Esophagus squamous epithelium (tissue), 5 donors: ENCODE results near the gene SYT1. TPM values are rescaled to one million over a fixed set of nuclear protein-coding genes. Genes with fewer than 3 reads are reported as not detected.

Experiments
- DNase-seq: peaks from one replicate; lab custom pipeline; 2025; lab: John Stamatoyannopoulos, UW
- H3K27ac ChIP-seq, 4 donors: fragments of 200-600 bp; sonication (generic); one replicate each; pipeline ENCODE4 v1.5.1; 2016 to 2019; ENCODE audit warnings: mild to moderate bottlenecking in 1 of 4
- H3K27me3 ChIP-seq, 4 donors: fragments of 200-600 bp; sonication (generic); 1 replicate in 3 of 4; 2 replicates in 1 of 4; pipeline versions ENCODE4 v1.5.1 to v1.6.0; 2017 to 2021; ENCODE audit warnings: antibody characterized with exemption in 1 of 4
- H3K36me3 ChIP-seq, 3 donors: fragments of 200-600 bp; sonication (generic); one replicate each; pipeline ENCODE4 v1.5.1; 2016 to 2019
- H3K4me1 ChIP-seq, 3 donors: fragments of 200-600 bp; sonication (generic); one replicate each; pipeline ENCODE4 v1.5.1; 2017 to 2019
- H3K4me3 ChIP-seq, 4 donors: fragments of 200-600 bp; sonication (generic); 1 replicate in 3 of 4; 2 replicates in 1 of 4; pipeline ENCODE4 v1.5.1; 2016 to 2019; ENCODE audit warnings: mild to moderate bottlenecking in 2 of 4, moderate library complexity in 1 of 4
- H3K9me3 ChIP-seq, 3 donors: fragments of 200-600 bp; sonication (generic); one replicate each; pipeline ENCODE4 v1.5.1; 2016 to 2019
- POLR2A ChIP-seq, 4 donors: fragments of 450-650 bp; IDR thresholded peaks; one replicate each; pipeline ENCODE4 v1.6.1; 2017; ENCODE audit warnings: antibody characterized with exemption in 4 of 4, mild to moderate bottlenecking in 4 of 4, moderate library complexity in 3 of 4
- WGBS, 2 donors: methylation state at CpG; one replicate each; pipeline ENCODE4 v1.1.5; 2018; 5-methylcytosine and 5-hydroxymethylcytosine counted together
- intact Hi-C: fragments of 100-400 bp; cut with DNase I; formaldehyde crosslinking; loops from one replicate; pipeline ENCODE4 v1.15.0; 2022
- total RNA-seq, 4 donors: library from RNA; depleted of rRNA; stranded (reverse); fragments of >200 nt; gene quantifications; one replicate each; pipeline ENCODE4 v1.1.0, GENCODE V29; 2016
- TF ChIP-seq, protein P1 (sequence below), 6 experiments: fragments of 450-650 bp in 4 of 6; fragments of 200-600 bp in 2 of 6; sonication (generic) in 2 of 6; IDR thresholded peaks; one replicate each; pipeline ENCODE4 v1.5.1; 2016 to 2019; ENCODE audit warnings: antibody characterized with exemption in 6 of 6, mild to moderate bottlenecking in 4 of 6, moderate library complexity in 4 of 6
- donor health status: DM: yes; HTN: yes; CAD: no.

Gene SYT1
- total RNA-seq, 4 donors from 2014 or later: 0.26 to 2.7 TPM; not detected in 2

DNA sequence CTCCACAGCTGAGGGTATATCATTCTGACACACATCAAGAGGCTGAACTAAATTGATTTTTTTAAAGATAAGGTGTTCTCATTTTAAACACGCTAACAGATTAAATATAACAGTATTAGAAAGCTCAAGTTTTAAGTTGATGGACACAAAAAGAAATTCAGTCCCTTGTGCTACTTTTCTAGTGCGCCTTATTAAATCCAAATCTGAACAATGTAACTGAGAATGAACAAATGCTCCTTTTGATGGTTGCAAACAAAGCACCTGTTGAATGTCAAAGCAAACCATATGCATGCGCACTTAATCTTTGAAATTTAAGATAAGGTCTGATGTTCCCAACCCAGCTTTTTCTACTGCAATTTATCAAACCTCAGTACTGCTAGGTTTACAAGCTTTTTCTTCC lies 424.3 kb downstream of the SYT1 start:
- Histone ChIP-seq H3K4me1 (no peaks in the 10 kb centered on the region), H3K9me3 (no peaks in the 10 kb centered on the region), H3K27me3 (no peaks in the 10 kb centered on the region), H3K36me3 (no peaks in the 10 kb centered on the region), H3K27ac (no peak overlapping the region), H3K4me3 (no peak overlapping the region)
- intact Hi-C loops: no loop called here
- no peak for TF ChIP-seq POLR2A (IDR thresholded peaks at IDR 0.05)
- TF ChIP-seq, protein P1, sequence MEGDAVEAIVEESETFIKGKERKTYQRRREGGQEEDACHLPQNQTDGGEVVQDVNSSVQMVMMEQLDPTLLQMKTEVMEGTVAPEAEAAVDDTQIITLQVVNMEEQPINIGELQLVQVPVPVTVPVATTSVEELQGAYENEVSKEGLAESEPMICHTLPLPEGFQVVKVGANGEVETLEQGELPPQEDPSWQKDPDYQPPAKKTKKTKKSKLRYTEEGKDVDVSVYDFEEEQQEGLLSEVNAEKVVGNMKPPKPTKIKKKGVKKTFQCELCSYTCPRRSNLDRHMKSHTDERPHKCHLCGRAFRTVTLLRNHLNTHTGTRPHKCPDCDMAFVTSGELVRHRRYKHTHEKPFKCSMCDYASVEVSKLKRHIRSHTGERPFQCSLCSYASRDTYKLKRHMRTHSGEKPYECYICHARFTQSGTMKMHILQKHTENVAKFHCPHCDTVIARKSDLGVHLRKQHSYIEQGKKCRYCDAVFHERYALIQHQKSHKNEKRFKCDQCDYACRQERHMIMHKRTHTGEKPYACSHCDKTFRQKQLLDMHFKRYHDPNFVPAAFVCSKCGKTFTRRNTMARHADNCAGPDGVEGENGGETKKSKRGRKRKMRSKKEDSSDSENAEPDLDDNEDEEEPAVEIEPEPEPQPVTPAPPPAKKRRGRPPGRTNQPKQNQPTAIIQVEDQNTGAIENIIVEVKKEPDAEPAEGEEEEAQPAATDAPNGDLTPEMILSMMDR (IDR thresholded peaks at IDR 0.05): no peak
- 79% methylated on average over 3 of the region's 3 CpGs for WGBS, 2 donors
- DNase-seq: no peak

DNA sequence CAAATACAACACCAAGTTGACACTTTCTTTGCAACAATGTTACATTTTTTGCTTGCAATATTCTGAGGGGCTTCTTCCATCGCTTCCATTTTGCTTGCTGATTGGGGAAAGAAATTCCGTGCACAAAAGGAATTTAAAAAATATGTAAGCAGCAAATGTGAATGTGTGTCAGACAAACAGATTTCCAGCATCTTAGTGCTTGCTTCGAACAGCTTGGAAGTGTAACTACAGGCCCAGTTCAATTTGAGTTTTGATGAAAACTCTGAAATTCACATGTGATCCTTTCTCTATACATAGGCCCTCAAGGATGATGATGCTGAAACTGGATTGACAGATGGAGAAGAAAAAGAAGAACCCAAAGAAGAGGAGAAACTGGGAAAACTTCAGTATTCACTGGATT lies 427.1 kb downstream of the SYT1 start:
- 69 to 85% methylated on average over 3 of the region's 3 CpGs for WGBS, 2 donors
- no peaks in the 10 kb centered on the region for H3K36me3 ChIP-seq
- H3K9me3 ChIP-seq: no peaks in the 10 kb centered on the region
- TF ChIP-seq, protein P1 (IDR thresholded peaks at IDR 0.05): no peak
- no peak for TF ChIP-seq POLR2A (IDR thresholded peaks at IDR 0.05)
- intact Hi-C loops: no loop called here
- no peaks in the 10 kb centered on the region for H3K4me1 ChIP-seq
- H3K27ac ChIP-seq: no peak overlapping the region
- no peak for DNase-seq
- no peak overlapping the region for H3K4me3 ChIP-seq
- H3K27me3 ChIP-seq: no peaks in the 10 kb centered on the region

DNA sequence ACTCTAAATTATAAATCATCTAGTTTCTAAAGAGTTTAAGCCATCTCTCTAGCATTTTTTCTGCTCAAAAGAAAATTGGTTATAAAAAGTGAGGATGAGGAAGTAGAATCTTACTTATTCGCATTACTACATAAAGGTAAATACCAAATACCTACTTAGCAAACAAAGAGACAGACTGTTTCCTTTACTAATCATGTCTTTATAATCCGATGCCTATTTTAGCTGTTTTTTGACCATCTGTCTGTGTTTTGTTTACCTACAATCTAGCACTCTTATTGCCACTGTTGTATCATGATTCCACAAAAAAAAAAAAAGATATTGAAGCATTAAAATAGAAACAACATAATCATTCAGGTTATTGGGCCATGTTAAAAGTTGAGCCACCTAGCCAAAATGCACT lies 430.0 kb downstream of the SYT1 start:
- Histone ChIP-seq H3K27me3 (no peaks in the 10 kb centered on the region), H3K9me3 (no peaks in the 10 kb centered on the region), H3K36me3 (no peaks in the 10 kb centered on the region), H3K27ac (no peak overlapping the region), H3K4me3 (no peak overlapping the region), H3K4me1 (no peaks in the 10 kb centered on the region)
- DNase-seq: no peak
- no peak for TF ChIP-seq POLR2A (IDR thresholded peaks at IDR 0.05)
- TF ChIP-seq, protein P1 (IDR thresholded peaks at IDR 0.05): no peak
- 36 to 73% methylated on average over 2 of the region's 2 CpGs for WGBS, 2 donors
- intact Hi-C loops: no loop called here

DNA sequence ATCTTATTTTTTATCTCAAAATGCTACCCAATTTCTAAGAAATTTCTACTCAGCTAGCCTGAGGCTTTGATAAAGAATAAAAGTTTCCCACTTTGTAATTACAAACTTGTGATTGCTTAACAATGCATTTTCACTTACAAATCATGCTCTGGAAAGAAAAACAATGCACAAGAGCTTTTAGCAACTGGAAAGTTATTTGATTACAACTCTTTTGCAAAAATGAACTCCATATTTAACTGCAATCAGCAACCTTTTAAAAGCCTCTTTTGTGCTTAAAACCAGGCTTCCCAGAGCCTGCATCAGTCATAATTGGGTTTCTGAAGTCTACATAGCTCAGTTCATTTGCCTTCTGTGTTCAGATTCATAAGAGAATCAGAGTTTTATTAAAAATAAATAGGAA lies 431.0 kb downstream of the SYT1 start:
- Histone ChIP-seq H3K27me3 (no peaks in the 10 kb centered on the region), H3K4me3 (no peak overlapping the region), H3K9me3 (no peaks in the 10 kb centered on the region), H3K4me1 (no peaks in the 10 kb centered on the region), H3K27ac (no peak overlapping the region), H3K36me3 (no peaks in the 10 kb centered on the region)
- TF ChIP-seq, protein P1 (IDR thresholded peaks at IDR 0.05): no peak
- TF ChIP-seq POLR2A (IDR thresholded peaks at IDR 0.05): no peak
- intact Hi-C loops: no loop called here
- no peak for DNase-seq

DNA sequence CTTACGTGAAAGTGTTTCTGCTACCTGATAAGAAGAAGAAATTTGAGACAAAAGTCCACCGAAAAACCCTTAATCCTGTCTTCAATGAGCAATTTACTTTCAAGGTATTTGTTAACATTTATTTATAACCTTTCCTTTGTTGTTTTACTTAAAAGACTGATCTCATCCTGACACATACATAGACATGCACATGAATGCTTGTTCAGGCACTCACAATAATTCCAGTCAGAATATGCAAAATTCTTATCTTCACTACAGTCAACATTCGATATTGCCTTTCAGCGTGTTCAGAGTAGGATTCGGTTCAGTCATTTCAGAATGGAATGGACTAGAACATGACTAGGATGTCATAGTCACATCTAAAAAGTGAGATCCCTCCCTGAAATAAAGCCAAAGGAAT lies 431.6 kb downstream of the SYT1 start:
- Histone ChIP-seq H3K27ac (no peak overlapping the region), H3K27me3 (no peaks in the 10 kb centered on the region), H3K4me1 (no peaks in the 10 kb centered on the region), H3K9me3 (no peaks in the 10 kb centered on the region), H3K36me3 (no peaks in the 10 kb centered on the region), H3K4me3 (no peak overlapping the region)
- DNase-seq: no peak
- intact Hi-C loops: no loop called here
- 79 to 83% methylated on average over 5 of the region's 5 CpGs for WGBS, 2 donors
- no peak for TF ChIP-seq POLR2A (IDR thresholded peaks at IDR 0.05)
- TF ChIP-seq, protein P1 (IDR thresholded peaks at IDR 0.05): no peak
